ENCODE measurements around the gene EPHA5.
"Not testable (repeated sequence)": the region's sequence is repeated elsewhere in the genome, so short reads cannot be mapped to it uniquely, and the experiment has no call there.

The EPHA5 gene

DNA sequence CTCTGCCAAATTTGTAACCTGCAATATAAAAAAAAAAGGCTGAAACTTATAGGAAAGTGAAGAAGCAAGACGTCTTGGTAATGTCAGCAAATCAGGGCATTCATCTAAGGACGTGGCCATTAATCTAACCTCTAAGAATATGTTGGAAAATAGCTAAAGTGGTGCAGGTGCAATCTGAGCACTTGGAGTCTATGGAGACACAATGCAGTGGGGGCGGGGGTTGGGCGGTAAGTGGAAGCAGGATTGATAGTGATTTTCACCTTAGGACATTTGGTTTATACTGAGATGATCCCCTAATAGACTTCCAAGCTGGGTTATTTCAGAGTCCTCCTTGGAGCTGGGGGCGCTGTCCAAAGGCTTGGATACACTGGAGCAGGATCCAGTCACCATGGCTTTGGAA is 283.4 kb downstream of the EPHA5 start:
- in situ Hi-C loops (cut with HindIII; ENCODE audit: low sequenced_read_pairs): no loop called here

DNA sequence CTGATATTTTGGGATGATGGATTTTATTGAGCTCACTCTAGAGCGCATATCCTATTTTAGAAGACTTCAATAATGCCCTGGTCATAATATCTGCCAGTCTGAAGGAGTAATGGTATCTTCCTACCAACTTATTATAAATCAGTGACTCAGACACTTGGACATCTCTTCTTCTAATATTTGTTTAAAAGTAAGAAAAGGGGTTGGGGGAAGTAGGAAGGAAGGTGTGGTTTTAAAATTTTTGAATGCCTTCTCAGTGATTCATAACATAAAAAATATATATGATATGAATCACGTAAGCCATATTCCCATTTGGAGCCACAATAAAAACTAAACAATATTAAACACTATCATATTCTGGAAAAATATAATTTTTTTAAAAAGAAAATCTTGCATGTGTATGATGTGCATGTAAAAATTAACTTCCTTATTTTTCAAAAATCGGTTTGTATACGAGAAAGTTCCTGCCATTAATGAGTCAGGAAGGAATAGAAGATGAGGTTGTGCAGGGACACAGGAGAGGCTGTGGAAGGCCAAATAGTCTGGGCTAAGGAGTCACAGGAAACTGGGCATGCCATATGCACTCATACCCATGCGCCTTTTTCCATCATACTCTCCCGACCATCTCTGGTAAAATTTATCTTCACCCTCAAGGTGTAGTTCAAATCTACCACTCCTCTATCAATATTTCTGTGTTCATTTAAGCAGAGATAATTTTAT is 286.5 kb downstream of the EPHA5 start:
- in situ Hi-C loops (cut with HindIII; ENCODE audit: low sequenced_read_pairs): no loop called here

GRCh38 chr4:65381648-65382047 is 288.6 kb downstream of the EPHA5 start:
- in situ Hi-C loops (cut with HindIII; ENCODE audit: low sequenced_read_pairs): no loop called here

DNA sequence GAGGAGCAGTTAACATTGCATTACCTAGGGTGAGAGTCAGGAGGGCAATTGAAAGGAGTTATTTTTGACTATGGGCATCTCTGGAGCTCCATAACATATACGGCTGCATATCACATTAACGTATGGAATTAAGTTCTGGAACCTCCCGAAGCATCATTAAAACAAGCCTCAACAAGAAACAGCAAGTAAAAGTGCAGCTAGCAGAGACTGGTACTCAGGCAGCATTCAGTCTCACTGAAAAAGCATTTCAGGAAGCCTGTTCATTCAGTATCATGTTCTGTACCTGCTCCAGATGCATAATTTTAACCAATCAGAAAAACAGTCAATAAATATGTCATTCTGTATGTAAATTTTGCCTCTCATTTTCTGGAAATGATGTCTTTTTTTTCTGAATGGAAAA is 299.6 kb downstream of the EPHA5 start:
- in situ Hi-C loops (cut with HindIII; ENCODE audit: low sequenced_read_pairs): no loop called here

- in situ Hi-C loops (cut with HindIII; ENCODE audit: low sequenced_read_pairs): no loop called here
These were observed 303.0 kb downstream of the EPHA5 start for GRCh38 chr4:65367306-65367705.

DNA sequence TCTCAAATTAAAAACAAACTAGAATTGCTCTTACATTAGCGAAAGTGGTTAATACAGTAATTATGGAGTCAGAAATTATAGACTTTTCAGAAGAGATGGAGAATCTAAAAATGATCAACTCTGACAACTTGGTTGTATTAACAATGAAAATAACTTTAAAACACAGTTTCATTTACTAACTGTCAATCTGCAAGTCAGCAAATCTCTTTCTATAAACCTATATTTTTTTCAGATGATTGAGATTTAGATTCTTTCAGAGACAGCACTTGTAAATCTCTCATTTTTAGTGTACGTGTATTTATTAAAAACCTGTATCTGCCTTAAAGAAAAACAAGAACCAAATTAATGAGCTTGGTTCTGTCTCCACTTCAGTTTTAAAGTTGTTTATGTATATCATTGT is 311.4 kb downstream of the EPHA5 start:
- in situ Hi-C loops (cut with HindIII; ENCODE audit: low sequenced_read_pairs): no loop called here

- in situ Hi-C loops (cut with HindIII; ENCODE audit: low sequenced_read_pairs): no loop called here
These were observed 317.2 kb downstream of the EPHA5 start for GRCh38 chr4:65353098-65353497.

DNA sequence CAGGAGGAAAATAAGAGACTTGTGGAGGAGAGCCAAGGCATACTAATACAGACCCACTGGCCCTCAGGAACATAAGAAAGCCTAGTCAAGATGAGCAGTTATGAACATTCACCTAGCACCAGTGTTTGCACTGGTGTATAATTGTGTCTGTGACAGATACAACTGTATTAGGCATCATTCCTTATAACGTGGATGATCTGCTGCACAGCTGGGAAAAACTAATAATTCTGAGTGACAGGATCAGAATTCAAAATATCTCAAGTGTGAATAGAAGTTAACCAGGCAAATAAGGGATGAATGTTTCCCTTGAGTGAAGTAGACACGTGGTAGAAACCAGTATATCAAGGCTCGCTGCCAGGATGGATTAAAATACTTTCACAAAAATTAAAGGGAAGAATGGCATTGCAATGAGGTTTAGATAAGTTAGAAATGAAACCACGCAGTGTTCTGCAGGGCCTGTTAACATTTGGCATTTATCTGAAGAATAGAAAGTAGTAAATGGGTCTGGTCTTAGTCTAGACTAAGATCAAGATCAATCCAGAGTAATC is 325.9 kb downstream of the EPHA5 start:
- in situ Hi-C loops (cut with HindIII; ENCODE audit: low sequenced_read_pairs): no loop called here

- in situ Hi-C loops (cut with HindIII; ENCODE audit: low sequenced_read_pairs): no loop called here
These were observed 326.9 kb downstream of the EPHA5 start for GRCh38 chr4:65343342-65343741.

- in situ Hi-C loops (cut with HindIII; ENCODE audit: low sequenced_read_pairs): no loop called here
These were observed 328.7 kb downstream of the EPHA5 start for GRCh38 chr4:65341557-65341956.

- in situ Hi-C loops (cut with HindIII; ENCODE audit: low sequenced_read_pairs): no loop called here
These were observed 329.7 kb downstream of the EPHA5 start for GRCh38 chr4:65340382-65341109.

DNA sequence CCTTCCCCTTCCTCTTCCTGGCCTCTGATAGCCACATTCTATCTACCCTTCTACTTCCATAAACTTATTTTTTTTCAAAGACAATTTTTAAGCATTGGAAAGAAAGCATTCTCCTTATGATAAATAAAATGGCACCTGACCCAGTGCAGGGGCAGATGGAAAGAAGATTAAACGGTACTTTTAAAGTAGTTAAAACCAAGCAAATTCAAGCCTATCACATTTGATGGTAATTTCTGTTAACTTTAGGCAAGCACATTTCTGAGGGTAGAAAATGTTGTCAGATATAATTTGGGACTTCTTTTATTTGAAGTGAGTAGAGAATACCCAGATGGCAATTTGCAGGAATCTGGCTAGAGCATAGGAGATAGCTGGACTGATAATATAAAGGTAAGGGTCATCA is 332.9 kb downstream of the EPHA5 start:
- in situ Hi-C loops (cut with HindIII; ENCODE audit: low sequenced_read_pairs): no loop called here

DNA sequence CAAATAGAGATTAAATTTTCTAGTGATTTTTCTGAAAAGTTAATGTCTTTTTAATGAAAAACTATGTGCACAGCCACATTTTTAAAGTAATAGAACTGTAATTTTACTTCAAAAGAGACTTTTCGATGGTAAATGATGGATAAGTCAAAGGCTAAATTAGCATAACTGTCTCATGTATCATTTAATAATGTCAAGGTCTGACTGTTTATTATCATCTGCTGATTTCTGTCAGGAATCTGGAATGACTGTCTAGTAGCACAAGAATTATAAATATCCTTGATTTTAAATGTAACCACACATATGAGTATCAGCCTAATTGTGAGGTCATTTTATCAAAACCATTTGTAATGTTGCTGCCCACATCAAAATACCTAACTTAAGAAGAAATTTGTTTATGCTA is 333.8 kb downstream of the EPHA5 start:
- in situ Hi-C loops (cut with HindIII; ENCODE audit: low sequenced_read_pairs): no loop called here

DNA sequence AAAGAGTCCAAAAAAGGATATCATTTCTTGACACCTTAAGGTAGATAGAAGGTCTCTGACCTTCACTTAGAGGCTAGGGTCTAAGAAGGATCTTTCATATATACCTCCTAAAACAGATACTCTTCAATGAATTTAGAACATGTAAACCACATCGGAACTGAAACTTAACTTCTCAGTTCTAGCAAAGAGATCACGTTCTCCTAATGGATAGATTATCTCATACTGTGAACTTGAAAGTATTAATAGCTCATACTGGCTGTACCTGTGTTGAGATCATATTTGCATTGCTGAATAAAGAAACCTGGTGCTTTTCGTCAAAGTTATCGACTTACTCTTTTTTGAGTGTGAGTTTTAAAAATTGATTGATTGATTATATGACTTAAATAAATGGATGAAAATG is 353.8 kb downstream of the EPHA5 start:
- in situ Hi-C loops (cut with HindIII; ENCODE audit: low sequenced_read_pairs): no loop called here

DNA sequence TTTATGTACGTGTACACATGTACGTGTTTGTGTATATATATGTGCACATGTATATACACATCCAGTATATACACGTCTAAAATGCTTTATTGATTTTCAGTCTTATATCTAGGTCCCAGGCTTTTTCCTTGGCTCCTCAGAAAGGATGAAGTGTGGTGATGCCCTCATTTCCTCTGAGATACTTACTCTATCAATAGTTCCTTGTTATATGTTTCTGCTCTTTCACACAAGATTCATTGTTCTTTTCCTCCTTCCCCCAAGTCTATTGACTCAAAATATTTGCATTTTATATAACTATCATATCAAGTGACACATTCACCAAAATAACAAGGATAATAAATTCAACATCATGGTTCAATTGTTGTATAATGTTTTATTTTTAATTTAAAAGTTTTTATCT is 359.2 kb downstream of the EPHA5 start:
- in situ Hi-C loops (cut with HindIII; ENCODE audit: low sequenced_read_pairs): no loop called here

- in situ Hi-C loops (cut with HindIII; ENCODE audit: low sequenced_read_pairs): no loop called here
These were observed 359.7 kb downstream of the EPHA5 start for GRCh38 chr4:65310586-65310985.

DNA sequence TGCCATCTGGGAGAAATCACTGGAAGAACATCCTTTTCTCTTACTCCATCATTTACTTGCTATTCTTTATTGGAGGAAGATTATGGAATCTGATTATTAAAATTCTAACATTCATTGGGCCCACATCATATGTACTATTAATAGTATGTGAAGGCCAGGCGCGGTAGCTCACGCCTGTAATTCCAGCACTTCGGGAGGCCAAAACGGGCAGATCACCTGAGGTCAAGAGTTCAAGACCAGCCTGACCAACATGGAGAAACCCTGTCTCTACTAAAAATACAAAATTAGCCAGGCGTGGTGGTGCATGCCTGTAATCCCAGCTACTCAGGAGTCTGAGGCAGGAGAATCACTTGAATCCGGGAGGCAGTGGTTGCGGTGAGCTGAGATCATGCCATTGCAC is 361.7 kb downstream of the EPHA5 start:
- in situ Hi-C loops (cut with HindIII; ENCODE audit: low sequenced_read_pairs): not testable (repeated sequence)

GRCh38 chr4:65302145-65302544 is 368.1 kb downstream of the EPHA5 start:
- in situ Hi-C loops (cut with HindIII; ENCODE audit: low sequenced_read_pairs): no loop called here

GRCh38 chr4:65296246-65296645 is 374.0 kb downstream of the EPHA5 start:
- in situ Hi-C loops (cut with HindIII; ENCODE audit: low sequenced_read_pairs): no loop called here

DNA sequence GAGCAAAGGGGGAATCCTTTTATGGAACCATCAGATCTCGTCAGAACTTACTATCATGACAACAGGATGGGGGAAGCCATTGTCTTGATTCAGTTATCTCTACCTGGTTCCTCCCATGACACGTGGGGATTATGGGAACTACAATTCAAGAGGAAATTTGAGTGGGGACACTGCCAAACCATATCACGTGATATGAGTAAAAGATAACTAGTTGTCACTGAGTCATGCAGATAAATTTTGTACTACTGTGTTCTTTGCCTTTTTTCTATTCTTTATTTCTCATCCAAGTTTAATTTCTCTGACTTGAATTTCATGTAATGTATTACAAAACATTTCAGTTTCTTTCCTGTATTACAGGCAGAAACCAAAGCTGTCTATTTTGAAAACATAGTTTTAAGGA is 383.2 kb downstream of the EPHA5 start:
- in situ Hi-C loops (cut with HindIII; ENCODE audit: low sequenced_read_pairs): no loop called here

All from endothelial cell of hepatic sinusoid (primary cell).